Measurements from ENCODE around the gene ARL15.

ARL15 gene

GRCh38 chr5:53927668-53928247, 382.6 kb downstream of the ARL15 start:
- TF ChIP-seq MAX (IDR thresholded peaks at IDR 0.05; ENCODE audit: low read depth, low read length) (no peak), POLR2A (IDR thresholded peaks at IDR 0.05; ENCODE audit: extremely low read depth, insufficient read length) (no peak), MYC (IDR thresholded peaks at IDR 0.05; ENCODE audit: low read depth, low read length) (no peak)
- TF ChIP-seq, protein P1, sequence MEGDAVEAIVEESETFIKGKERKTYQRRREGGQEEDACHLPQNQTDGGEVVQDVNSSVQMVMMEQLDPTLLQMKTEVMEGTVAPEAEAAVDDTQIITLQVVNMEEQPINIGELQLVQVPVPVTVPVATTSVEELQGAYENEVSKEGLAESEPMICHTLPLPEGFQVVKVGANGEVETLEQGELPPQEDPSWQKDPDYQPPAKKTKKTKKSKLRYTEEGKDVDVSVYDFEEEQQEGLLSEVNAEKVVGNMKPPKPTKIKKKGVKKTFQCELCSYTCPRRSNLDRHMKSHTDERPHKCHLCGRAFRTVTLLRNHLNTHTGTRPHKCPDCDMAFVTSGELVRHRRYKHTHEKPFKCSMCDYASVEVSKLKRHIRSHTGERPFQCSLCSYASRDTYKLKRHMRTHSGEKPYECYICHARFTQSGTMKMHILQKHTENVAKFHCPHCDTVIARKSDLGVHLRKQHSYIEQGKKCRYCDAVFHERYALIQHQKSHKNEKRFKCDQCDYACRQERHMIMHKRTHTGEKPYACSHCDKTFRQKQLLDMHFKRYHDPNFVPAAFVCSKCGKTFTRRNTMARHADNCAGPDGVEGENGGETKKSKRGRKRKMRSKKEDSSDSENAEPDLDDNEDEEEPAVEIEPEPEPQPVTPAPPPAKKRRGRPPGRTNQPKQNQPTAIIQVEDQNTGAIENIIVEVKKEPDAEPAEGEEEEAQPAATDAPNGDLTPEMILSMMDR (IDR thresholded peaks at IDR 0.05; ENCODE audit: low read depth, low read length), result no peak
- no peak for DNase-seq (ENCODE audit: low read depth)
- H3K4me3 ChIP-seq (ENCODE audit: low read depth, low read length), result no peak overlapping the region

GRCh38 chr5:53926026-53926425, 384.3 kb downstream of the ARL15 start:
- no peak for DNase-seq (ENCODE audit: low read depth)
- TF ChIP-seq MYC (IDR thresholded peaks at IDR 0.05; ENCODE audit: low read depth, low read length) (no peak), MAX (IDR thresholded peaks at IDR 0.05; ENCODE audit: low read depth, low read length) (no peak), POLR2A (IDR thresholded peaks at IDR 0.05; ENCODE audit: extremely low read depth, insufficient read length) (no peak)
- TF ChIP-seq, protein P1 (IDR thresholded peaks at IDR 0.05; ENCODE audit: low read depth, low read length), result no peak
- H3K4me3 ChIP-seq (ENCODE audit: low read depth, low read length), result no peak overlapping the region

DNA sequence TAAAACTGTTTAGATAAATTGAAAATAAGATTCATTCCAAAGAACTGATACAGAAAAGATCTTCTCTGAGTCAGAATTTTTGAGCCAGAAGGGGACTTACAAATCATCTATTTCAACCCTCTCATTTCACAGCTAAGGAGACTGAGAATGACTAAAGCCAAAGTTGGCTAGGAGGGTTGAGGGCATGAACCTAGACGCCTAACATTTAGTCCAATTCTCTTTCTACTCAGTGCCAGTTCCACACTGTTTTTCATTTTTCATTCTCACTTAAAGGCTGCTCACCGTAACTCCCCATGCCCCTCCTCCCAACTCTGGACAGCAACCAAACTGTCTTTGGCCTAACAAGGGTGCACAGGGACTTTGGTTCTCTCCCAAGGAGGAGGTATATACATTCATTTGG, 386.0 kb downstream of the ARL15 start:
- no peak overlapping the region for H3K4me3 ChIP-seq (ENCODE audit: low read depth, low read length)
- no peak for DNase-seq (ENCODE audit: low read depth)
- TF ChIP-seq MYC (IDR thresholded peaks at IDR 0.05; ENCODE audit: low read depth, low read length), result no peak

DNA sequence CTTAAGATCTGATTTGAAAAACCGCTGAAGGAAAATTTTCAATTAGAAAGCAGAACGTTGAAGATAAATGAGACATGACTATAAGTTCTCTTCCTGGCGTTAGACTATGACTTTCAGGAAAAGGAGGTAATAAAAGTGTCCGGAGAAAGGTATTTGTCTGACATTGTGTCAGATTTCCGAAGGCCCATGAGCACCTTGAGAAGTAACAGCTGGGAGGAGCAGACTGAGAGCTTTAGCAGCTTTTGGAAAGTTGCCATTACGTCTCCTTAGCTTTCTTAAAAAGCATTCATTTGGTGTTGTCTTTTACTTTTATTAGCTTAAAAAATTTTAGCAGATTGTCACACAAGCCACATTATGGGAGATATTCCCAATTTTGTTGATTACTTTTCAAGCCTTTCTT, 386.4 kb downstream of the ARL15 start:
- TF ChIP-seq MAX (IDR thresholded peaks at IDR 0.05; ENCODE audit: low read depth, low read length), result no peak
- TF ChIP-seq MYC (IDR thresholded peaks at IDR 0.05; ENCODE audit: low read depth, low read length), result no peak
- TF ChIP-seq, protein P1 (IDR thresholded peaks at IDR 0.05; ENCODE audit: low read depth, low read length), result no peak
- no peak for TF ChIP-seq POLR2A (IDR thresholded peaks at IDR 0.05; ENCODE audit: extremely low read depth, insufficient read length)
- no peak for DNase-seq (ENCODE audit: low read depth)
- no peak overlapping the region for H3K4me3 ChIP-seq (ENCODE audit: low read depth, low read length)

- no peak for TF ChIP-seq MYC (IDR thresholded peaks at IDR 0.05; ENCODE audit: low read depth, low read length)
- TF ChIP-seq POLR2A (IDR thresholded peaks at IDR 0.05; ENCODE audit: extremely low read depth, insufficient read length), result no peak
- no peak for TF ChIP-seq MAX (IDR thresholded peaks at IDR 0.05; ENCODE audit: low read depth, low read length)
- TF ChIP-seq, protein P1 (IDR thresholded peaks at IDR 0.05; ENCODE audit: low read depth, low read length), result no peak
- DNase-seq (ENCODE audit: low read depth), result no peak
- H3K4me3 ChIP-seq (ENCODE audit: low read depth, low read length), result no peak overlapping the region
Measured at GRCh38 chr5:53922508-53923498, 387.6 kb downstream of the ARL15 start.

GRCh38 chr5:53917826-53918225, 392.5 kb downstream of the ARL15 start:
- DNase-seq (ENCODE audit: low read depth), result no peak
- TF ChIP-seq MYC (IDR thresholded peaks at IDR 0.05; ENCODE audit: low read depth, low read length), result no peak
- TF ChIP-seq MAX (IDR thresholded peaks at IDR 0.05; ENCODE audit: low read depth, low read length), result no peak
- TF ChIP-seq, protein P1 (IDR thresholded peaks at IDR 0.05; ENCODE audit: low read depth, low read length), result no peak
- TF ChIP-seq POLR2A (IDR thresholded peaks at IDR 0.05; ENCODE audit: extremely low read depth, insufficient read length), result no peak
- H3K4me3 ChIP-seq (ENCODE audit: low read depth, low read length), result no peak overlapping the region
